ENCODE results near the gene KCTD11.

DNA sequence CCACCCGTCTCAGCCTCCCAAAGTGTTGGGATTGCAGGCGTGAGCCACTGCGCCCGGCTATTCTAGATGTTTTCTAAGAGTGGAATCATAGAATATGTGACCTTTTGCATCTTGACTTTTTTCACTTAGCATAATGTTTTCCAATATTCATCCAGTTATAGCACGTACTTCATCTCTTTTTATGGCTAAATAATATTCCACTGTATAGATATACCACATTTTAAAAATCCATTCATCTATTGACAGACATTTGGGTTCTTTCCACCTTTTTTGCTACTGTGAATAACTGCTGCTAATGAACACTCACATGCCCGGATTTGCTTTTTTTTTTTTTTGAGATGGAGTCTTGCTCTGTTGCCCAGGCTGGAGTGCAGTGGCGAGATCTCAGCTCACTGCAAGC is 47.8 kb upstream of the KCTD11 start:
- TF ChIP-seq POLR2A (IDR thresholded peaks at IDR 0.05), result no peak
- TF ChIP-seq, protein P1, sequence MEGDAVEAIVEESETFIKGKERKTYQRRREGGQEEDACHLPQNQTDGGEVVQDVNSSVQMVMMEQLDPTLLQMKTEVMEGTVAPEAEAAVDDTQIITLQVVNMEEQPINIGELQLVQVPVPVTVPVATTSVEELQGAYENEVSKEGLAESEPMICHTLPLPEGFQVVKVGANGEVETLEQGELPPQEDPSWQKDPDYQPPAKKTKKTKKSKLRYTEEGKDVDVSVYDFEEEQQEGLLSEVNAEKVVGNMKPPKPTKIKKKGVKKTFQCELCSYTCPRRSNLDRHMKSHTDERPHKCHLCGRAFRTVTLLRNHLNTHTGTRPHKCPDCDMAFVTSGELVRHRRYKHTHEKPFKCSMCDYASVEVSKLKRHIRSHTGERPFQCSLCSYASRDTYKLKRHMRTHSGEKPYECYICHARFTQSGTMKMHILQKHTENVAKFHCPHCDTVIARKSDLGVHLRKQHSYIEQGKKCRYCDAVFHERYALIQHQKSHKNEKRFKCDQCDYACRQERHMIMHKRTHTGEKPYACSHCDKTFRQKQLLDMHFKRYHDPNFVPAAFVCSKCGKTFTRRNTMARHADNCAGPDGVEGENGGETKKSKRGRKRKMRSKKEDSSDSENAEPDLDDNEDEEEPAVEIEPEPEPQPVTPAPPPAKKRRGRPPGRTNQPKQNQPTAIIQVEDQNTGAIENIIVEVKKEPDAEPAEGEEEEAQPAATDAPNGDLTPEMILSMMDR (IDR thresholded peaks at IDR 0.05 in 4 of 5, conservative IDR thresholded peaks at IDR 0.05 in 1 of 5), result no peak

All from gastrocnemius medialis (tissue), 4 donors.